Loucy (cell line): ENCODE results near the gene SLC25A21.

ENCODE experiments used
- H2AFZ ChIP-seq: fragments of 200-600 bp; sonication (generic); 2 replicates; pipeline ENCODE4 v1.6.0; 2016; ENCODE audit warnings: antibody characterized with exemption, mild to moderate bottlenecking, low read length, moderate library complexity
- H3F3A ChIP-seq: fragments of 200-600 bp; 2 replicates; pipeline ENCODE4 v1.6.0; 2016; ENCODE audit warnings: antibody characterized with exemption, low read depth, mild to moderate bottlenecking
- H3K27me3 ChIP-seq: fragments of 200-600 bp; sonication (generic); 2 replicates; pipeline ENCODE4 v1.6.1; 2014; ENCODE audit warnings: low read length, mild to moderate bottlenecking; ENCODE audit not compliant: insufficient read depth, poor library complexity, severe bottlenecking
- H3K36me3 ChIP-seq: fragments of 200-600 bp; sonication (generic); 2 replicates; pipeline ENCODE4 v1.6.1; 2016; ENCODE audit warnings: low read length; ENCODE audit not compliant: insufficient read depth
- H3K4me1 ChIP-seq: fragments of 200-600 bp; sonication (generic); 2 replicates; pipeline ENCODE4 v1.5.1; 2014; ENCODE audit warnings: low read length, mild to moderate bottlenecking; ENCODE audit not compliant: insufficient read depth, poor library complexity, severe bottlenecking
- H3K4me2 ChIP-seq: fragments of 200-600 bp; sonication (generic); 2 replicates; pipeline ENCODE4 v1.6.0; 2014; ENCODE audit warnings: antibody characterized with exemption, low read length, low read depth, mild to moderate bottlenecking; ENCODE audit not compliant: poor library complexity, severe bottlenecking
- H3K4me3 ChIP-seq: fragments of 200-600 bp; sonication (generic); 2 replicates; pipeline ENCODE4 v1.5.1; 2014; ENCODE audit warnings: low read length, mild to moderate bottlenecking, mixed read lengths; ENCODE audit not compliant: poor library complexity, severe bottlenecking
- H3K79me2 ChIP-seq: fragments of 200-600 bp; sonication (generic); 2 replicates; pipeline ENCODE4 v1.6.1; 2014; ENCODE audit warnings: low read length; ENCODE audit not compliant: insufficient read depth
- H3K9ac ChIP-seq: fragments of 200-600 bp; sonication (generic); 2 replicates; pipeline ENCODE4 v1.6.0; 2014; ENCODE audit warnings: mild to moderate bottlenecking, low read depth, low read length, moderate library complexity; ENCODE audit not compliant: poor library complexity, severe bottlenecking
- H3K9me2 ChIP-seq: fragments of 200-600 bp; sonication (generic); replicated peaks from 2 replicates; pipeline ENCODE4 v1.6.1; 2016; ENCODE audit warnings: low read depth, low read length, mixed read lengths
- H3K9me3 ChIP-seq: fragments of 200-600 bp; sonication (generic); 2 replicates; pipeline ENCODE4 v1.6.1; 2014; ENCODE audit warnings: mild to moderate bottlenecking, antibody characterized with exemption, low read length, low read depth; ENCODE audit not compliant: insufficient read depth
- H4K20me1 ChIP-seq: fragments of 200-600 bp; sonication (generic); 2 replicates; pipeline ENCODE4 v1.6.0; 2014; ENCODE audit warnings: antibody characterized with exemption, low read length, mild to moderate bottlenecking; ENCODE audit not compliant: insufficient read depth, poor library complexity, severe bottlenecking
- EZH2phosphoT487 ChIP-seq: fragments of 200-600 bp; IDR thresholded peaks from 2 replicates; pipeline ENCODE4 v1.6.1; 2018; ENCODE audit warnings: antibody characterized with exemption, mild to moderate bottlenecking, moderate library complexity, borderline replicate concordance
- TF ChIP-seq, protein P1 (sequence below): fragments of 200-600 bp; sonication (generic); conservative IDR thresholded peaks from 2 replicates; pipeline ENCODE4 v1.5.1; 2014; ENCODE audit warnings: mild to moderate bottlenecking, antibody characterized with exemption, low read length

Gene SLC25A21

DNA sequence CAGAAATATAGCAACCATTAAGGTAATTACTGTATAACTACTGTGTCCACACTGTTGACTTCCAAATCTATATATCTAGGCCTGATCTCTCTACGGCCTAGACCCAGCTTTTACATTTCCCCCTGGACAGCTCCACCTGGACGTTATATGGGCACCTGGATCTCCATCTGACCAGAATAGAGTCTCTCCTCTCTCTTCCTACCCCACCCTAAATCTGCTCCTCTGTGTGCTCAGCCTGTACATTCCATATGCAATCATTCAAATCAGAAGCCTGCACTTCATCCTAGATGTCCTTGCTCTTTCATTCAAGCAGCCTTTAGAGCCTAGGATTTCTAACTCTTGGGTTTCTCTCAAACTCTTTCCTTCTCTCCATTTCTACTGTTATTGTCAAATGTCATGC lies 255.7 kb downstream of the SLC25A21 start:
- Histone ChIP-seq H2AFZ (no peak overlapping the region), H3K27me3 (no peaks in the 10 kb centered on the region), H3K36me3 (no peaks in the 10 kb centered on the region), H3K4me2 (no peak overlapping the region), H3K79me2 (no peaks in the 10 kb centered on the region), H4K20me1 (no peaks in the 10 kb centered on the region), H3F3A (no peaks in the 10 kb centered on the region), H3K4me3 (no peak overlapping the region), H3K4me1 (no peaks in the 10 kb centered on the region), H3K9me3 (no peaks in the 10 kb centered on the region), H3K9ac (no peak overlapping the region), H3K9me2 (no peaks in the 10 kb centered on the region)
- no peak for TF ChIP-seq EZH2phosphoT487
- TF ChIP-seq, protein P1, sequence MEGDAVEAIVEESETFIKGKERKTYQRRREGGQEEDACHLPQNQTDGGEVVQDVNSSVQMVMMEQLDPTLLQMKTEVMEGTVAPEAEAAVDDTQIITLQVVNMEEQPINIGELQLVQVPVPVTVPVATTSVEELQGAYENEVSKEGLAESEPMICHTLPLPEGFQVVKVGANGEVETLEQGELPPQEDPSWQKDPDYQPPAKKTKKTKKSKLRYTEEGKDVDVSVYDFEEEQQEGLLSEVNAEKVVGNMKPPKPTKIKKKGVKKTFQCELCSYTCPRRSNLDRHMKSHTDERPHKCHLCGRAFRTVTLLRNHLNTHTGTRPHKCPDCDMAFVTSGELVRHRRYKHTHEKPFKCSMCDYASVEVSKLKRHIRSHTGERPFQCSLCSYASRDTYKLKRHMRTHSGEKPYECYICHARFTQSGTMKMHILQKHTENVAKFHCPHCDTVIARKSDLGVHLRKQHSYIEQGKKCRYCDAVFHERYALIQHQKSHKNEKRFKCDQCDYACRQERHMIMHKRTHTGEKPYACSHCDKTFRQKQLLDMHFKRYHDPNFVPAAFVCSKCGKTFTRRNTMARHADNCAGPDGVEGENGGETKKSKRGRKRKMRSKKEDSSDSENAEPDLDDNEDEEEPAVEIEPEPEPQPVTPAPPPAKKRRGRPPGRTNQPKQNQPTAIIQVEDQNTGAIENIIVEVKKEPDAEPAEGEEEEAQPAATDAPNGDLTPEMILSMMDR, result no peak

DNA sequence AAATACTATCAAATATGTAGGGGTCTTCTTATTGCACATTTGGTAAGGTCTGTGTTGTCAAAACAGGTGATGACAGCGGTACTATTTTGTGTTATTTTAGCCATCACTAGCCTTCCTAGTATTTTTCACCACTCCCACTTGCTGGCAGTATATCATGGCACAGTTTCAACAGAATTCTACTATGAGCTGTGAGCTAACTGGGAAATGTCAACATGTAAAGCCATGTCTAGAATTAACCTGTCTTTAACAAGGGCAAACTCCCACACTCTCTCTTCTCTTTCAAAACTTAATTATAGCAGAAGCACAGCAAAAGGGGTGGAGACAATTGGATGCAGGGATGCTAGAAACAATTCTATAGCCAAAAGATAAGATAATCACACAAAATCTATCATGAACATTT lies 257.3 kb downstream of the SLC25A21 start:
- no peak overlapping the region for H3K4me3 ChIP-seq
- H3F3A ChIP-seq, result no peaks in the 10 kb centered on the region
- no peaks in the 10 kb centered on the region for H4K20me1 ChIP-seq
- no peaks in the 10 kb centered on the region for H3K9me3 ChIP-seq
- no peaks in the 10 kb centered on the region for H3K9me2 ChIP-seq
- TF ChIP-seq, protein P1, result no peak
- TF ChIP-seq EZH2phosphoT487, result no peak
- H3K4me1 ChIP-seq, result no peaks in the 10 kb centered on the region
- no peak overlapping the region for H2AFZ ChIP-seq
- H3K36me3 ChIP-seq, result no peaks in the 10 kb centered on the region
- H3K9ac ChIP-seq, result no peak overlapping the region
- no peak overlapping the region for H3K4me2 ChIP-seq
- H3K27me3 ChIP-seq, result no peaks in the 10 kb centered on the region
- H3K79me2 ChIP-seq, result no peaks in the 10 kb centered on the region

DNA sequence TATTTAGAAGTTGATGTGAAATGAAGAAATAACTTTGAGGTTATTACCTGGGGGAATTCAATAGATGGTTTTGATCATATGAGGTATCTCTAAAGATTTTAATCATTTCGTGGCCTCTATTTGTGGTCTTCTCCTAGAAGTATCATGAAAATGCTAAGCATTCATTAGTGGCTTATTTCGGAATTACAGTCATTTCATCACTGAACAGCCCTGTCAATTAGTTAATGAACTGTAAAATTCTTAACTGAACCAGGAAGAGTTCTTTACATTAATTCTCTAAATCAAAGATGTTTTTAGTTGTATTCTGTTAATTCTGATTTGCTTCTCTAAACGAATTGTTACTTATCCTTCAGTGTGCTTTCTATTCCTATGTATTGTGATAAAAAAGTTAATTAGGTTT lies 261.8 kb downstream of the SLC25A21 start:
- no peaks in the 10 kb centered on the region for H3K9me3 ChIP-seq
- TF ChIP-seq, protein P1, result no peak
- no peaks in the 10 kb centered on the region for H3K4me1 ChIP-seq
- no peak overlapping the region for H3K9ac ChIP-seq
- H3K4me2 ChIP-seq, result no peak overlapping the region
- H4K20me1 ChIP-seq, result no peaks in the 10 kb centered on the region
- no peak overlapping the region for H3K4me3 ChIP-seq
- no peaks in the 10 kb centered on the region for H3F3A ChIP-seq
- no peak overlapping the region for H2AFZ ChIP-seq
- no peaks in the 10 kb centered on the region for H3K27me3 ChIP-seq
- H3K36me3 ChIP-seq, result no peaks in the 10 kb centered on the region
- no peaks in the 10 kb centered on the region for H3K9me2 ChIP-seq
- no peaks in the 10 kb centered on the region for H3K79me2 ChIP-seq
